ENCODE results near the gene VTI1A.

DNA sequence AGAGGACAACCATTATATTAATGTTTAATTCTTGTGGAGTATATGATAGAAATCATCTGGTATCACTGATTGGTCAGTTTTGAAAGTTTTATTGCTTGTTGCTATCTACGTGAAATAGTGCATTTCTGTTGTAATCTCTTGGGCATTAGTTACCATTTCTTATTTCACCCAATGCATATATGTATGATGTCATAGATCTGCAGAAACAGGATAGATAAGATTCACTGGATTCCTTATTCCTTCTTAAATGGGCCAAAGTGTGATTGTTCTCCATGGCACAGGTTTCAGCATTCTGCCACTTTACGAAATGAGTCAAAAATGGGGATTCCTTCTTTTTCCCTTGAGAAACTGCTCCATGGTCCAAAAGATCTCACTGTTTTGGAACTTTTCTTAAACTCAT is 56.6 kb downstream of the VTI1A start:
- TF ChIP-seq POLR2A (IDR thresholded peaks at IDR 0.05) = no peak
- TF ChIP-seq, protein P1, sequence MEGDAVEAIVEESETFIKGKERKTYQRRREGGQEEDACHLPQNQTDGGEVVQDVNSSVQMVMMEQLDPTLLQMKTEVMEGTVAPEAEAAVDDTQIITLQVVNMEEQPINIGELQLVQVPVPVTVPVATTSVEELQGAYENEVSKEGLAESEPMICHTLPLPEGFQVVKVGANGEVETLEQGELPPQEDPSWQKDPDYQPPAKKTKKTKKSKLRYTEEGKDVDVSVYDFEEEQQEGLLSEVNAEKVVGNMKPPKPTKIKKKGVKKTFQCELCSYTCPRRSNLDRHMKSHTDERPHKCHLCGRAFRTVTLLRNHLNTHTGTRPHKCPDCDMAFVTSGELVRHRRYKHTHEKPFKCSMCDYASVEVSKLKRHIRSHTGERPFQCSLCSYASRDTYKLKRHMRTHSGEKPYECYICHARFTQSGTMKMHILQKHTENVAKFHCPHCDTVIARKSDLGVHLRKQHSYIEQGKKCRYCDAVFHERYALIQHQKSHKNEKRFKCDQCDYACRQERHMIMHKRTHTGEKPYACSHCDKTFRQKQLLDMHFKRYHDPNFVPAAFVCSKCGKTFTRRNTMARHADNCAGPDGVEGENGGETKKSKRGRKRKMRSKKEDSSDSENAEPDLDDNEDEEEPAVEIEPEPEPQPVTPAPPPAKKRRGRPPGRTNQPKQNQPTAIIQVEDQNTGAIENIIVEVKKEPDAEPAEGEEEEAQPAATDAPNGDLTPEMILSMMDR (IDR thresholded peaks at IDR 0.05) = no peak

Measured in uterus (tissue), 2 donors.